IMR-90 (cell line): ENCODE results near the gene TTC23. TPM values are rescaled to one million over a fixed set of nuclear protein-coding genes. Genes with fewer than 3 reads are reported as not detected.

ENCODE experiments used
- ATAC-seq: fragments of 200-7000 bp; cut with Tn5 transposase; 2 replicates; pipeline ENCODE4 v1.9.1; 2020; ENCODE audit warnings: low read depth, mild to moderate bottlenecking, moderate library complexity
- BruUV-seq: library from RNA; stranded (reverse); fragments of 400-500 nt; replicated peaks from 2 replicates; lab custom pipeline; 2021; lab: Mats Ljungman, UMichigan
- CTCF ChIA-PET: fragments of 300-600 bp; formaldehyde crosslinking; extraction: SDS; loops from one replicate; lab custom pipeline; 2021; ENCODE audit warnings: antibody characterized with exemption; lab: Yijun Ruan, JAX
- POLR2A ChIA-PET: fragments of 300-600 bp; sonication (Branson Sonifier 250); formaldehyde crosslinking; loops from one replicate; lab custom pipeline; 2022; ENCODE audit warnings: antibody characterized with exemption; ENCODE audit not compliant: unreplicated experiment; lab: Charles Lee
- DNase-seq: peaks from one replicate; pipeline ENCODE4 v3.0.0; 2013
- H2AFZ ChIP-seq: replicated peaks from 2 replicates; pipeline ENCODE3; 2013; ENCODE audit warnings: low read length, mild to moderate bottlenecking; ENCODE audit not compliant: poor library complexity
- H2AK5ac ChIP-seq: 2 replicates; pipeline ENCODE4 v1.6.1; 2013; ENCODE audit warnings: low read depth, low read length, inconsistent platforms
- H2AK9ac ChIP-seq: replicated peaks from 2 replicates; pipeline ENCODE3; 2013; ENCODE audit warnings: mild to moderate bottlenecking, low read depth, low read length, moderate library complexity; ENCODE audit not compliant: poor library complexity
- H2BK120ac ChIP-seq: 2 replicates; pipeline ENCODE4 v1.6.1; 2013; ENCODE audit warnings: low read depth, low read length, inconsistent platforms
- H2BK15ac ChIP-seq: 3 replicates; pipeline ENCODE4 v1.6.1; 2013; ENCODE audit warnings: low read depth, low read length, inconsistent platforms
- H2BK20ac ChIP-seq: 2 replicates; pipeline ENCODE4 v1.6.1; 2013; ENCODE audit warnings: low read depth, mild to moderate bottlenecking, inconsistent platforms, low read length, moderate library complexity
- H2BK5ac ChIP-seq: 2 replicates; pipeline ENCODE4 v1.6.1; 2013; ENCODE audit warnings: mild to moderate bottlenecking, low read depth, low read length, inconsistent platforms; ENCODE audit not compliant: poor library complexity, severe bottlenecking
- H3K14ac ChIP-seq: replicated peaks from 2 replicates; pipeline ENCODE4 v1.6.1; 2013; ENCODE audit warnings: low read depth, low read length, inconsistent platforms
- H3K18ac ChIP-seq: 2 replicates; pipeline ENCODE4 v1.6.1; 2013; ENCODE audit warnings: low read depth, low read length, control low read depth
- H3K23ac ChIP-seq: 2 replicates; pipeline ENCODE4 v1.6.1; 2013; ENCODE audit warnings: low read depth, low read length, inconsistent platforms
- H3K27ac ChIP-seq: 2 replicates; pipeline ENCODE4 v1.5.1; 2013; ENCODE audit warnings: mild to moderate bottlenecking, control low read depth, low read length; ENCODE audit not compliant: insufficient read depth
- H3K27me3 ChIP-seq: 2 replicates; pipeline ENCODE4 v1.6.1; 2013; ENCODE audit warnings: low read length; ENCODE audit not compliant: control insufficient read depth, insufficient read depth
- H3K36me3 ChIP-seq: 2 replicates; pipeline ENCODE4 v1.6.1; 2013; ENCODE audit warnings: low read length, mixed read lengths; ENCODE audit not compliant: control insufficient read depth, insufficient read depth
- H3K4ac ChIP-seq: 2 replicates; pipeline ENCODE4 v1.6.1; 2013; ENCODE audit warnings: low read depth, low read length, inconsistent platforms
- H3K4me1 ChIP-seq: 2 replicates; pipeline ENCODE4 v1.6.1; 2013; ENCODE audit warnings: low read length, mixed read lengths; ENCODE audit not compliant: control insufficient read depth, insufficient read depth
- H3K4me2 ChIP-seq: 2 replicates; pipeline ENCODE4 v1.6.1; 2013; ENCODE audit warnings: low read depth, mild to moderate bottlenecking, control low read depth, low read length, moderate library complexity
- H3K4me3 ChIP-seq: 2 replicates; pipeline ENCODE4 v1.5.1; 2013; ENCODE audit warnings: low read depth, mild to moderate bottlenecking, control low read depth, low read length, moderate library complexity; ENCODE audit not compliant: insufficient read depth
- H3K56ac ChIP-seq: 2 replicates; pipeline ENCODE4 v1.6.1; 2013; ENCODE audit warnings: low read length, inconsistent platforms; ENCODE audit not compliant: insufficient read depth; ENCODE audit errors: extremely low read depth
- H3K79me1 ChIP-seq, 2 experiments: 2 replicates each; pipeline ENCODE4 v1.6.1; 2013; ENCODE audit warnings: low read length in 2 of 2, inconsistent platforms in 1 of 2, low read depth in 1 of 2
- H3K9ac ChIP-seq: 2 replicates; pipeline ENCODE4 v1.6.1; 2013; ENCODE audit warnings: low read depth, low read length, control low read depth
- H3K9me1 ChIP-seq: 2 replicates; pipeline ENCODE4 v1.6.1; 2013; ENCODE audit warnings: low read length, inconsistent platforms; ENCODE audit not compliant: insufficient read depth
- H3K9me3 ChIP-seq: 2 replicates; pipeline ENCODE4 v1.6.1; 2013; ENCODE audit warnings: low read length; ENCODE audit not compliant: control insufficient read depth, insufficient read depth
- H4K20me1 ChIP-seq: 2 replicates; pipeline ENCODE4 v1.6.1; 2013; ENCODE audit warnings: low read length, inconsistent platforms; ENCODE audit not compliant: insufficient read depth
- H4K5ac ChIP-seq: 2 replicates; pipeline ENCODE4 v1.6.1; 2013; ENCODE audit warnings: mild to moderate bottlenecking, low read depth, low read length, control low read depth
- H4K8ac ChIP-seq, 2 experiments: 2 replicates each; pipeline ENCODE4 v1.6.1; 2013; ENCODE audit warnings: low read depth in 2 of 2, low read length in 2 of 2, control low read depth in 1 of 2, inconsistent platforms in 1 of 2
- H4K91ac ChIP-seq: 2 replicates; pipeline ENCODE4 v1.6.1; 2013; ENCODE audit warnings: low read depth, low read length, inconsistent platforms; ENCODE audit not compliant: insufficient read depth
- BHLHE40 ChIP-seq: fragments of 150-350 bp; IDR thresholded peaks from 2 replicates; pipeline ENCODE4 v1.6.1; 2016; ENCODE audit warnings: mild to moderate bottlenecking, low read depth, low read length
- CHD1 ChIP-seq: IDR thresholded peaks from 2 replicates; pipeline ENCODE4 v1.6.1; 2012; ENCODE audit warnings: low read depth, low read length, improper control_type of control experiment
- FOS ChIP-seq: fragments of 150-350 bp; IDR thresholded peaks from 2 replicates; pipeline ENCODE4 v1.6.1; 2016; ENCODE audit warnings: low read depth, low read length
- MXI1 ChIP-seq: IDR thresholded peaks from 2 replicates; pipeline ENCODE4 v1.6.1; 2012; ENCODE audit warnings: low read depth, mild to moderate bottlenecking, low read length, moderate library complexity, borderline replicate concordance
- NFE2L2 ChIP-seq: fragments of 150-350 bp; IDR thresholded peaks from 2 replicates; pipeline ENCODE4 v1.6.1; 2016; ENCODE audit warnings: low read depth, mild to moderate bottlenecking, low read length
- POLR2A ChIP-seq: IDR thresholded peaks from 2 replicates; pipeline ENCODE4 v1.6.1; 2012; ENCODE audit warnings: mild to moderate bottlenecking, low read depth, low read length
- RCOR1 ChIP-seq: IDR thresholded peaks from 2 replicates; pipeline ENCODE4 v1.6.1; 2012; ENCODE audit warnings: mild to moderate bottlenecking, low read length, improper control_type of control experiment; ENCODE audit not compliant: insufficient replicate concordance
- RFX5 ChIP-seq: IDR thresholded peaks from 2 replicates; pipeline ENCODE4 v1.8.0; 2012; ENCODE audit warnings: low read depth, mild to moderate bottlenecking, low read length, moderate library complexity
- WGBS, 2 experiments: methylation state at CpG; one replicate each; pipeline versions ENCODE4 v1.1.5 to v1.1.7; 2013; ENCODE audit warnings: missing lambda C conversion rate in 2 of 2; ENCODE audit not compliant: insufficient read length in 1 of 2; ENCODE audit errors: extremely low coverage in 2 of 2; 5-methylcytosine and 5-hydroxymethylcytosine counted together
- dilution Hi-C: fragments of 300-500 bp; cut with HindIII; formaldehyde crosslinking; loops from one replicate; pipeline ENCODE4 v1.14.3; 2018; ENCODE audit warnings: low sequenced_read_pairs; ENCODE audit not compliant: unreplicated experiment
- in situ Hi-C: fragments of 300-500 bp; cut with MboI; formaldehyde crosslinking; loops from 3 replicates; pipeline ENCODE4 v1.14.3; 2019; ENCODE audit warnings: low sequenced_read_pairs, inconsistent platforms, mixed read lengths
- intact Hi-C: fragments of 100-400 bp; cut with micrococcal nuclease; formaldehyde crosslinking; loops from 2 replicates; pipeline ENCODE4 v1.10.0; 2022
- polyA plus RNA-seq, 3 experiments: library from polyadenylated mRNA; depleted of rRNA; stranded (reverse); fragments of >200 nt; gene quantifications; 2 replicates each; pipeline ENCODE4 v1.2.3, GENCODE V29; 2012; ENCODE audit warnings: low replicate concordance in 1 of 3
- total RNA-seq: library from RNA; depleted of rRNA; stranded (reverse); fragments of >200 nt; gene quantifications from 2 replicates; pipeline ENCODE4 v1.2.3, GENCODE V29; 2012
- TF ChIP-seq, protein P1 (sequence below): fragments of 150-350 bp; IDR thresholded peaks from 2 replicates; pipeline ENCODE4 v1.6.1; 2016; ENCODE audit warnings: low read depth, mild to moderate bottlenecking, low read length, moderate library complexity, borderline replicate concordance
- TF ChIP-seq, protein P2 (sequence below): conservative IDR thresholded peaks from 2 replicates; pipeline ENCODE4 v1.5.1; 2012; ENCODE audit warnings: mild to moderate bottlenecking, low read depth, low read length, improper control_type of control experiment

TTC23 gene
- total and polyA plus RNA-seq, 2 of the 4 experiments (the other 2 are of a cell fraction): 7.8 to 29.8 TPM

DNA sequence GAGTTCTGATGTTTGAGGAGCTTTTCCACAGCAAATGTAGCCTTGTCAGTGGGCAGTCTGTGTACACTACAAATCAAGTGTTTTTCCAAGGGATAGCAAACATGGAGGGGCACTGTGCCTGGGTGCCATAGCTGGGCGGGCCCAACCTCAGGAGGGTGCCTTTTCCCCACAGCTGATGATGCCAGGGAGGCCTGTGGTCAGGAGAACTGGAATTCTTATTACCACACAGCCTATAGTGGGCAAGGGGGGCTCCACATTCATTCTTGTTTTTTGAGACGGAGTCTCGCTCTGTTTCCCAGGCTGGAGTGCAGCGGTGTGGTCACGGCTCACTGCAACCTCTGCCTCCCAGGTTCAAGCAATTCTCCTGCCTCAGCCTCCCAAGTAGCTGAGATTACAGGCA, 102.7 kb downstream of the TTC23 start:
- Histone ChIP-seq H2BK20ac (no peak overlapping the region), H4K8ac (no peak overlapping the region), H3K4me1 (peaks cover 9% of the 10 kb centered on the region), H2BK15ac (no peak overlapping the region), H4K20me1 (no peaks in the 10 kb centered on the region), H3K4ac (no peak overlapping the region), H3K9me1 (0 out of 2 replicates have a peak, but pooled peaks cover 12% of the 10 kb centered on the region), H2BK120ac (no peak overlapping the region), H3K27ac (no peak overlapping the region), H3K9ac (no peak overlapping the region), H3K14ac (no peak overlapping the region), H3K79me1 (no peaks in the 10 kb centered on the region; a peak in 1 of 4 replicates), H2AFZ (no peak overlapping the region), H4K91ac (no peak overlapping the region), H3K36me3 (peaks cover 10% of the 10 kb centered on the region; the same call in 1 of the 2 replicates), H3K4me2 (no peak overlapping the region), H3K27me3 (no peaks in the 10 kb centered on the region), H2BK5ac (no peak overlapping the region), H3K18ac (no peak overlapping the region), H4K5ac (no peak overlapping the region), H2AK9ac (no peak overlapping the region), H3K56ac (no peak overlapping the region), H2AK5ac (no peak overlapping the region), H3K4me3 (no peak overlapping the region), H3K23ac (no peak overlapping the region), H3K9me3 (no peaks in the 10 kb centered on the region)
- ChIA-PET CTCF (no interaction called here), POLR2A (interaction anchor here (0.6 kb wide), 1 partner anchor 12 kb away, joined by 3 read pairs; no protein-coding TSS in a partner anchor)
- BruUV-seq: no TSS peak
- dilution Hi-C loops: no loop called here
- WGBS, 2 experiments: no CpG with 5 or more reads among the region's 5 CpGs
- no peak for TF ChIP-seq CHD1
- TF ChIP-seq BHLHE40: no peak
- TF ChIP-seq, protein P1, sequence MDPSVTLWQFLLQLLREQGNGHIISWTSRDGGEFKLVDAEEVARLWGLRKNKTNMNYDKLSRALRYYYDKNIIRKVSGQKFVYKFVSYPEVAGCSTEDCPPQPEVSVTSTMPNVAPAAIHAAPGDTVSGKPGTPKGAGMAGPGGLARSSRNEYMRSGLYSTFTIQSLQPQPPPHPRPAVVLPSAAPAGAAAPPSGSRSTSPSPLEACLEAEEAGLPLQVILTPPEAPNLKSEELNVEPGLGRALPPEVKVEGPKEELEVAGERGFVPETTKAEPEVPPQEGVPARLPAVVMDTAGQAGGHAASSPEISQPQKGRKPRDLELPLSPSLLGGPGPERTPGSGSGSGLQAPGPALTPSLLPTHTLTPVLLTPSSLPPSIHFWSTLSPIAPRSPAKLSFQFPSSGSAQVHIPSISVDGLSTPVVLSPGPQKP: no peak
- TF ChIP-seq RFX5: no peak
- no peak for TF ChIP-seq POLR2A
- TF ChIP-seq FOS: no peak
- no peak for TF ChIP-seq RCOR1
- no peak for TF ChIP-seq NFE2L2
- TF ChIP-seq, protein P2, sequence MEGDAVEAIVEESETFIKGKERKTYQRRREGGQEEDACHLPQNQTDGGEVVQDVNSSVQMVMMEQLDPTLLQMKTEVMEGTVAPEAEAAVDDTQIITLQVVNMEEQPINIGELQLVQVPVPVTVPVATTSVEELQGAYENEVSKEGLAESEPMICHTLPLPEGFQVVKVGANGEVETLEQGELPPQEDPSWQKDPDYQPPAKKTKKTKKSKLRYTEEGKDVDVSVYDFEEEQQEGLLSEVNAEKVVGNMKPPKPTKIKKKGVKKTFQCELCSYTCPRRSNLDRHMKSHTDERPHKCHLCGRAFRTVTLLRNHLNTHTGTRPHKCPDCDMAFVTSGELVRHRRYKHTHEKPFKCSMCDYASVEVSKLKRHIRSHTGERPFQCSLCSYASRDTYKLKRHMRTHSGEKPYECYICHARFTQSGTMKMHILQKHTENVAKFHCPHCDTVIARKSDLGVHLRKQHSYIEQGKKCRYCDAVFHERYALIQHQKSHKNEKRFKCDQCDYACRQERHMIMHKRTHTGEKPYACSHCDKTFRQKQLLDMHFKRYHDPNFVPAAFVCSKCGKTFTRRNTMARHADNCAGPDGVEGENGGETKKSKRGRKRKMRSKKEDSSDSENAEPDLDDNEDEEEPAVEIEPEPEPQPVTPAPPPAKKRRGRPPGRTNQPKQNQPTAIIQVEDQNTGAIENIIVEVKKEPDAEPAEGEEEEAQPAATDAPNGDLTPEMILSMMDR: no peak
- TF ChIP-seq MXI1: no peak
- no peak for DNase-seq
- intact Hi-C loops: no loop called here
- no peak for ATAC-seq
- in situ Hi-C loops: no loop called here
